HG03045 (cell line): ENCODE data around the gene NUP62.
"Not testable (repeated sequence)": the region's sequence is repeated elsewhere in the genome, so short reads cannot be mapped to it uniquely, and the experiment has no call there.

Source experiments
- ATAC-seq: cut with Tn5 transposase; IDR thresholded peaks from one replicate; pipeline ENCODE4 v1.9.1; 2021; ENCODE audit warnings: mild to moderate bottlenecking, moderate library complexity; ENCODE audit not compliant: unreplicated experiment

The NUP62 gene

GRCh38 chr19:49927526-49928264, 1.6 kb downstream of the NUP62 start:
- no peak for ATAC-seq

- ATAC-seq = no peak
Observed at GRCh38 chr19:49926515-49926914, 2.8 kb downstream of the NUP62 start.

- no peak for ATAC-seq
Observed at GRCh38 chr19:49925486-49925885, 3.8 kb downstream of the NUP62 start.

GRCh38 chr19:49924881-49925210, 4.5 kb downstream of the NUP62 start:
- not testable (repeated sequence) for ATAC-seq

GRCh38 chr19:49924004-49924880, 5.1 kb downstream of the NUP62 start:
- no peak for ATAC-seq

GRCh38 chr19:49923055-49924003, 6.0 kb downstream of the NUP62 start:
- no peak for ATAC-seq

- no peak for ATAC-seq
Observed at GRCh38 chr19:49921871-49922795, 7.2 kb downstream of the NUP62 start.

GRCh38 chr19:49920624-49921363, 8.5 kb downstream of the NUP62 start:
- no peak for ATAC-seq

- no peak for ATAC-seq
Observed at GRCh38 chr19:49918089-49918488, 11.2 kb downstream of the NUP62 start.

- ATAC-seq = no peak
Observed at GRCh38 chr19:49916839-49917733, 12.2 kb downstream of the NUP62 start.

GRCh38 chr19:49915271-49915670, 14.0 kb downstream of the NUP62 start:
- no peak for ATAC-seq

- ATAC-seq = no peak
Observed at GRCh38 chr19:49913720-49914119, 15.6 kb downstream of the NUP62 start.

- ATAC-seq = no peak
Observed at GRCh38 chr19:49912965-49913685, 16.2 kb downstream of the NUP62 start.

GRCh38 chr19:49911381-49912145, 17.7 kb downstream of the NUP62 start:
- ATAC-seq = no peak

GRCh38 chr19:49910179-49910578, 19.1 kb downstream of the NUP62 start:
- no peak for ATAC-seq

- ATAC-seq = no peak
Observed at GRCh38 chr19:49908480-49909420, 20.6 kb downstream of the NUP62 start.
